ENCODE measurements around the gene KRTAP9-6.

GRCh38 chr17:41254861-41255260 is 10.3 kb upstream of the KRTAP9-6 start:
- TF ChIP-seq GATA3 (IDR thresholded peaks at IDR 0.05; ENCODE audit: low read depth, low read length), result no peak
- TF ChIP-seq GATA2 (IDR thresholded peaks at IDR 0.05; ENCODE audit: low read depth, low read length), result no peak

Measured in SH-SY5Y (cell line).